HG02798 (cell line): ENCODE measurements around the gene PTPRM.

Experiments
- ATAC-seq: cut with Tn5 transposase; IDR thresholded peaks from one replicate; pipeline ENCODE4 v1.9.1; 2021; ENCODE audit warnings: mild to moderate bottlenecking; ENCODE audit not compliant: unreplicated experiment, poor library complexity

Gene PTPRM

GRCh38 chr18:7749008-7749405 is 181.9 kb downstream of the PTPRM start:
- no peak for ATAC-seq

DNA sequence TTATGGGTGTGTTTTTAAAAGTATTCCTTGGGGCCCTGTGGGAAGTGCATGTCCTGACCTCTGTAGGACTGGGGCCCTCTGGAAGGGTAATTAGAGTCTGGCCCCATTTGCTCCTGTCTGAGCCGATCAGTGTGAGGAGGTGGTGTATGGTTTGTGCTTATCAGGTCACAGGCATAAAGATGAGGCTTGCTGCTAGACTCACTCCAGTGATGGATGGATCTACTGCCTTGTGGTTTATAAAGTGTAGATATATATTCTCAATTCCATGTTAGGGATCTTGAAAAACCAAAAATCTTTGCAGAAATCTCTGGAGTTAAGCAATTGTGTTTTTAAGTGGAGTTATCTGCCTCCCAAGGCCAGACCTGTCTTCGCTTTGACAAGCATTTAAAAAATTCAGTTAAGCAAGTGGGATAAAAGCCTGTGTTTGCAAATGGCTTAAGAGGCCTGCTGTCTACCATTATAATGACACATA is 182.4 kb downstream of the PTPRM start:
- ATAC-seq, result no peak

- ATAC-seq, result no peak
Observed at GRCh38 chr18:7750095-7750663, 183.1 kb downstream of the PTPRM start.

- ATAC-seq, result no peak
Observed at GRCh38 chr18:7750966-7751365, 183.8 kb downstream of the PTPRM start.

DNA sequence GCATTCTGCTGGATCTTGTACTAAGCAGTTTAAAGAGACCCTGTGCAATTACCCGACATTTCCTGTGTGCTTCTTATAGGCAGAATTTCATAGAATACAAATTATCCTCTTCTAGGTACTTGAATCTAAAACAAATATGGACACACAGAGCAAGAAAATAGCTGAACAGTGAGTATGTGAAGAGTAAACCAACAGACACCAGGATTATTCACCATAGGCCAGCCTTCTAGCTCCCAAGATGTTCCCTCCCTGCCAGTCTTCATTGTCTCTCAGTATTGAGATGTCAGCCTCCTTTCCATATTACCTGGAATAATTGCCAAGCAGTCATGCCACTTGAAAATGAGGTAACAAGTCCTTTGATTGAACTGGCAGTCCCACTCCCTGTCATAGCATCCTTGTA is 187.1 kb downstream of the PTPRM start:
- no peak for ATAC-seq

- no peak for ATAC-seq
Observed at GRCh38 chr18:7754725-7755181, 187.6 kb downstream of the PTPRM start.

DNA sequence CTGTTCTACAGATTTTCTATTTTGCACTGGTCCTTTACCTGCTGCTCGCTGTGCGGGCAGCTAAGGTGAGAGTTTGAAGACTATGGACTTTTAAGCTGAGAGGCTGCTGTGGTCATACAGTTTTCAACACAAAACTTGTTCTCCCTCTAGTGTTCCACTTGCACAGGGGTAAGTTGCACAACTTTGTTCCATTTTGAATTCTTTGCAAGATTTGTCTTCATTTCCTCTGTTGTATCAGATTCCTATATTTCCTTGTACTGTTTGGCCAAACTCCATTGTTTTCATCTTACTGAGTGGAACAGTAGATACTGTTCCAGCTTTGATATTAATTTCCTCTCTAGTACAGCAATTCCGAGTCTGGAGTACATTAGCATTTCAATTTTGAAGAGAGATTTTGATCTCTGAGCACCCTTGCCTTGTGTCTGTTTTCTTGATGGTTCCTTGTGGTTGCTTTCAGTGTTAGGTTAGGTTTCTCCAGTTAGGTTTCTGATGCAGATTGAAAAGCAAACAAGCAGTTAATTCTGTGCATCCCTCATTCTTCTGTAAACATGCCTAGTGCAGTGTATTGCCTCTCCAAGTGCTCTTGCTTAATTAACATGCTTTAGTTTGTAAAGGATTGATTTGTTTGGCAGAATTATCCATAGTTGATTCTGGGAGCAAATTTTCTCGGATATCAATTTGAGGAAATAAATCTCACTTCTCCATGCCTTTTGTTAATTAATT is 188.8 kb downstream of the PTPRM start:
- no peak for ATAC-seq

DNA sequence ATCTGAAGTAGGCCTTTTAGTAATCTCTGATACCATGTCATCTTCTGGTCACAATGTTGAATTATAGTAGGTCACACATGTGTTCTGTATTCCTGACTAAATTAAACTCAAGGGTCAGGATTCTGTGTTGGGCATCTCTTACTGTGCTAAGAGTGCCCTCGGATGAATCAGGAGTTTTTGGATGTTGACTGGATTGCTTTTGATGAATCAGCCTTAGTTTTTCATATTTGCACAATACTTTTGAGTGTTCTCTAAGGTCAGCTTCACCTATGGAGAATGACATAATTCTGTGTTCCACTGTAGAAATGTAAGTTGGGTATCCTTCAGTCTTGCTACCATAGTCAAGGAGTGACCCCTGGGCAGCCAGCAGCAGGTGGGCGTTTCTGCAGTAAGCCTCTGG is 190.1 kb downstream of the PTPRM start:
- ATAC-seq, result no peak

- ATAC-seq, result no peak
Observed at GRCh38 chr18:7758764-7759163, 191.6 kb downstream of the PTPRM start.

- no peak for ATAC-seq
Observed at GRCh38 chr18:7760967-7761948, 194.1 kb downstream of the PTPRM start.

GRCh38 chr18:7764405-7764804 is 197.3 kb downstream of the PTPRM start:
- no peak for ATAC-seq

DNA sequence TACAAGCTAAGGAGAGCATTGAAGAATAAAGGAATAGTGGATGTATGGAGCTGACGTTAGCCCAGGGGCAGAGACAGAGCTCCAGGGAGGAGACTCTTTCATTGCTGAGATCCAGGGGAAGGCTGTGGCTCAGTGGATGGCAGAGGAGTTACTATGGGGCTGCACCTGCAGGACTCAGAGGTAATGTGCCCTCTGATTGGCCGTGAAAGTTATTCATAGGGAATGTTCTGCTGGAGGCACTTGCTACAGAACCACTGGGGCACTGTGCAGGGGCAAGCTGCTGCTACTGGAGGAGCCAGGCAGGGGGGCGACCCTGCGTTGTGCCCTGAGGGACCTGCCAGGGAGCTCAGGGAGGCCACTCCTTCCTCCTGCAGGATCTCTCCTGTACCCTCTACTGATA is 199.2 kb downstream of the PTPRM start:
- ATAC-seq, result no peak

GRCh38 chr18:7766817-7767216 is 199.7 kb downstream of the PTPRM start:
- no peak for ATAC-seq

DNA sequence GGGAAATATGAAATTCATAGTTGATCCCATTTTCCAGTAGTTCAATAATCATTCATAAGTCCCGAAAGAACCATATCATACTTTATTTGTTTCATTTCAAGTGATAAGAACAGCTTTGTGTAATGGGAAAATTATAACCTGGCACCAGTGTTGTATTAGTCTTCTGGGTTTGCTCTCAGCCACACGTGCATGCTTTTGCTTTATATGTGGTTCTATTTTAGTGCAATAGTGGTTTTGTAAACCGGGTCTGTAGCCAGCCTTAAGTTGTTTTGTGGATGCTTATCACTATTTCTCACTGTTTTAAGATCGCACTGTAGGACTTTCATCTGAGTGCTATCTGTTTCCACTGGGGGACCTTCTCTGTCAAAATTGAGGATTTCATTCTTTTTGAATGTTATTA is 203.8 kb downstream of the PTPRM start:
- ATAC-seq, result no peak

DNA sequence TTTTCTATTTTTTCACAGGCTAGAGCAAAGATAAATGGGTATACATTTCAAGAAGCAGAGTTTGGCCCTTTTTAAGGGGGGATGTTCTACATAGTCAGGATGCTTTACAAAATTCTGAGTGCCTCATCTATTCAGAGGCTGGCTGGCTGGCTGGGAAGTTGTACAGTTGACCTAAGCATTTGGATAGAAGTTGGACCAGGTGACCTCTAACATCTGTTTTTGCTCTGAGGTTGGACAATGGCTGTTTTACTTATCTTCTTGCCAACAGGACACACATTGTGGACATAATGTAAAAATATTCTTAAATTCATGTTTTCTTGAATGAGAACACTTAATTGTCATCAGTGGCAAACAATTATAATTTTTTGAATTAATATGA is 205.4 kb downstream of the PTPRM start:
- no peak for ATAC-seq

DNA sequence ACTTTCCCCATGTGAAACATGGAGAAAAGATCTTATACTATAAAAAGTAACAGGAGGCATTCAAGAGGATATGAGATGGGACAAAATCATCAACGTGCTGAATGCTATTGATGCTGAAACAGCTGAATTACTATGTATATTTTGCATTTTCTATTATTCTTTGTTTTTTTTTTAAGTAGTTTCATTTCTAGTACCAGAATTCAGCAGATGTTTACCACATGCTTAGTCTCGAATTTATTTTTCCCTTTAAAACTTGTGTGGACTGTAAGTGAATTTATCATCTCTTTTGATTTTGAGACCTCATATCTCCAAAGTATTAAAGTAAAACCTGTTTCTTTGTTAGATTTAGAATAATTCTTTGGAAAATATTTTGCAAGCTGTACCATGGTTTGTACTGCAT is 205.8 kb downstream of the PTPRM start:
- no peak for ATAC-seq

- ATAC-seq, result no peak
Observed at GRCh38 chr18:7775128-7775527, 208.0 kb downstream of the PTPRM start.

GRCh38 chr18:7775843-7776242 is 208.7 kb downstream of the PTPRM start:
- ATAC-seq, result no peak

DNA sequence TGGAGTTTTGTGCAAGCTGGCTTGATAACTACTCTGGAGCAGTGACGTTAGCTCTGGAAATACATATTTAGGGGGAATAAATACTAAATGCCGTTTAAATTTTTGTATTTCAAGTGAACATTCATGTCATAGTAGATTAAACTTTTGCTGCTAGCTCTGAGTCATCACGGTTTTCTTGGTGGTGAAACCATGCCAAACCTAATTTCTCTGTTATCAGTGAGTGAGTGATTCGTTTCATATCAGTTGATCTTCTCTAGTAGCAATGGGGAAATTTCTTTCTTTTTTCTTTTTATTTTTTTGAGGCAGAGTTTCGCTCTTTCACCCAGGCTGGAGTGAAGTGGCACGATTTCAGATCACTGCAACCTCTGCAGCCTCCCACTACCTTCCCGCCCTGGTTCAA is 211.1 kb downstream of the PTPRM start:
- ATAC-seq, result no peak

- no peak for ATAC-seq
Observed at GRCh38 chr18:7779211-7779610, 212.1 kb downstream of the PTPRM start.

DNA sequence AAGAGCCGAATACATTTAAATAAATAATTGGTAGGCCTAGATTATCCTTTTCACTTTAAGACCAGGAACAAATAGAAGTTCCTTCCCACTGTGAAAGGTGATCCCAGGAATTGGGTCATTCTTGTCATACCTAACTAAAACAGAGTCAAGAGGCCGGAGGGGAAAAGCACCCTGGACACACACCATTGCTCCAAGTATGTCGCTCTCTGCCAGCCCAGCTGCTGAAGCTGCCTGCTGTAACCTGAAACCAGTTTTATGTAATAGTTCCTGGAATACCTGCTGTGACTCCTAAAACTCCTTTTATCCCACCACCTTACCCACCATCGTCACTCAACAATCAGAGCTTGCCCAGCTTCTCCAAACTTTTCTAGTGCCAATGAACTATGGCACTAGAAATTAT is 217.1 kb downstream of the PTPRM start:
- no peak for ATAC-seq
